Activated CD4-positive, alpha-beta T cell treated with anti-CD3 and anti-CD28 coated beads, Interleukin-2, Interleukin-4, amounts not matched to agents 100 ng/mL and 50 ng/mL, durations not matched to agents 16 hours and 8 hours (primary cell): ENCODE measurements around the gene ZIC4.

Source experiments
- DNase-seq: peaks from one replicate; pipeline ENCODE4 v3.0.0-alpha.2; 2020; ENCODE audit warnings: low spot score

Gene ZIC4

GRCh38 chr3:147406028-147406931 is at the start of gene ZIC4:
TSS of gene ZIC4 (minus strand) at chr3:147406543. CDS start at chr3:147402797, 3,746 bp downstream.
- DNase-seq: no peak

- no peak for DNase-seq
Measured at GRCh38 chr3:147449669-147450068, 43.3 kb upstream of the ZIC4 start.

- DNase-seq: no peak
Measured at GRCh38 chr3:147447224-147447623, 40.9 kb upstream of the ZIC4 start.

- DNase-seq: no peak
Measured at GRCh38 chr3:147431751-147432150, 25.4 kb upstream of the ZIC4 start.

GRCh38 chr3:147428754-147429153 is 22.4 kb upstream of the ZIC4 start:
- no peak for DNase-seq

GRCh38 chr3:147428326-147428725 is 22.0 kb upstream of the ZIC4 start:
- no peak for DNase-seq

DNA sequence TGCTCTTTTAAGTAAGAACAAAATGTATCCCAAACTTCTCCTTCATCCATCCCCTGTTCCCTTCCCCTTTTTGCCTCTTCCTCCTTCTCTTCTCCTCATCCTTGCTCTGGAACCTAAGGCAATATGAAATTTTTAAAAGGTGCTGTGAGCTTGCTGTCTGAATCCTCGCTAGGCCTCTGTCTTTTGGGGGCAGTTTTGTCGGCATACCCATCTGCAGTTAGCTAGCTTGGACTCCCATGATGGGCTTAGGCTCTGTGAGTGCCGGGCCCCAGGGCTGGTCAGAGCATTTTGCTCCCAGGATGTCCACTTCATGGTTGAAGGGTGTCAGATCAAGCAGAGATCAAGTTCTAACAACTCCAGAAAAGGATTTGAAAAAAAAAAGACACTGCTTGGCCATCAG is 21.4 kb upstream of the ZIC4 start:
- no peak for DNase-seq

DNA sequence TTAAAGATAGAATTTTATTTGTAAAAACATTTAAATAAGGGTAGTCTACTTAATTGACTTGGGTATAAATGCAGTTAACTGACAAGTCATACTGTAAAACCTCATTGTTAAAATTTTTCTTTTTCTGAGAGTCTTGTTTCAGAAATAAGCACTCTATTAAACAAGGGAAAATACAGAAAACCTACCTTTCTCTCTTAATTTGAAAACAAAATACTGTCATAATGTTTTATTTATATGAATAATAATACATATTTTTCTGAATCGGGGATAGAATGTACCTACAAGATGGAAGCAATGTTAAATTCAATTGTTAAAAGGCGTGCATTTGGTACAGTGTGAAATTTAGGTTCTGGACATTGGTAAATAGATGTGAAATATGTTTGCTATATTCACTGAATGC is 20.6 kb upstream of the ZIC4 start:
- DNase-seq: no peak

DNA sequence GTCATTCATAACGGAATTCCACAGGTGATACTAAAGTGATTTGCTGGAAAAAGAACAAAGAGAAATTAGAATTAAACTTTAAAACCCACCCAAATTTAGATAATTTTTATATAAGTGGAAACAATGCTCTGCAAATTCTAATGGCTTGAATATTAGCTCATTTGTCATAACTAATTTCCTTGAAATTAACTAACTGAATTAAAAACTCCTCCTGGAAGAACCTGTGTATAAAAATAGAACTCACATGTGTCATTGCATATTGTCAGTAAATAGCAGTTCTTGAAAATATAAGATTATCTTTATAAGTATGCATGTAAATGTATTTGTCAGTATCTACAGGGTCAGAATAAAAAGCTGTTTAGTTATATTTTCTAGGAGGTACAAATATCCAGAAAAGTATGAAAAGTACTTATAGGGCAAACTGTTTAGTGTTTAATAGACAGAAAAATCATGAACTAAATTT is 19.1 kb upstream of the ZIC4 start:
- no peak for DNase-seq

DNA sequence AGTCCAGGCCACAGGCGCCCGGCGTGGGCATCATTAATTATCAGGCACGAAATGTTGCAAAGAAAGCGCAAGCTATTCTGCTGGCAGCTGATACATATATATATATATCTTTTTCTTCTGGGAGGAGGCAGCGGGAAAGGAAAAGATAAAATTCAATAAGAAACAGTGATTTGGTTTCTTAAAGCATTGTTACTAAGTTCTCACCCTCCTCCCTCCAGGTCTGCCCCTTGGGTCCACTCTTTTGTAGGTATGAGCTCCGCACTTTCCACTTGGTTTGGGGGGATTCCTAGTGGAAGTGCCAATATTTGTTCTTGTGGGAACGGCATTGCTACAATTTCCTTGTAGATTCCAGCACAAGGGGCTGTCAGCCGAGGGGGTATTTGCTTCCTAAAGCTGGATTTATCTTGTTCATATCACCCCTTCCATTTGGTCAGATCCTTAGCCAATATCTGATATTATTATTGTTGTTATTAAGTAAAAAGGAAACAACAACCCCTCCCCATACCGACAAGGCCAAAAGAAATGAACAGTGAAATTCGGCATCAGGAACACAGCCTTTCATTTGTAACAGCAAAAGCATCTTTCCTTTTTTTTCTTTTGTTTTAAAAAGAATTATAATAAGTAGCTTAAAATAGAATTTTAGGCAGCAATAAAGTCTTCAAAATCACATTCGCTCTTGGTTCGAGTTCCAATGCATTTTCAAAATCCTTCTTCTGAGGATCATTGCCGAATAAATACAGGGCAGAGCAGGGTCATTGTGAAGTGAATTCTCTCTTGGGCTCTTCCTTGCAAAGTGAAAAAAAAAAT is 18.4 kb upstream of the ZIC4 start:
- no peak for DNase-seq

DNA sequence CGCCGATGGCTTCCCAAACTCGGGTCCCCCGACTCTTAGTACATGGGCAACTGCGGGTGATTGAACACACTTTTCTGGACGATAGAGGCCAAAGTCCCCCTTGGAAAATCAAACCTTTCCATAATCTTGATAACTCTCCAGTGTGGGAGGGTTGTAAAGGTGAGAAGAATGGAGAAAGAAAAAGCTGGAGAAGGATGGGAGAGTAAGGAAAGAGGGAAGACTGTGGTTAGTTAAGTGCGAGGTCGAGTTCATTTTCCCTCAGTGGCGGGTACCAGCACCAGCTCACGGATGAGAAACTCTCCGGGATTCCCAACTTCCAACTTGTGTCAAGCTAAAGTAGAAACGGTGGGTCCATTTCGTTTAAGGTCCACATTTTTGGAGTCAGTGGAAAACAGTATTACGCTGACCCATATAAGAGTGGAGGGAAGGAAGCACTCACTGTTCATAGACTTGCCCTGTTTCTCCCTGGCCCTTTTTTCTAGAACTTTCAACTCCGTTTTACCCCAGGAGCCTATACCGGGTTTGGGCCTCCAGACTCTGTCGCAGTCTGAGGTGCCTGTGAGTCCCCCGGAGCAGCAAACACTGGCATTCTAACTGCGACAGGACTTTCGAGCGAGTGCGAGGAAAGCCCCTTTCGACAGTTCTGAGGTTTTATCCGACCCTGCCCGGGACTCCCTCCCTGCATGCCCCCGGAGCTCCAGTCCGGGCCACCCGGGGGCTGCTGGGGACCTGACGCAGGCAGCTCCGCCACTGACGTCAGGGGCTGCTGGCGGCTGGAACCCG is 17.6 kb upstream of the ZIC4 start:
- DNase-seq: no peak

DNA sequence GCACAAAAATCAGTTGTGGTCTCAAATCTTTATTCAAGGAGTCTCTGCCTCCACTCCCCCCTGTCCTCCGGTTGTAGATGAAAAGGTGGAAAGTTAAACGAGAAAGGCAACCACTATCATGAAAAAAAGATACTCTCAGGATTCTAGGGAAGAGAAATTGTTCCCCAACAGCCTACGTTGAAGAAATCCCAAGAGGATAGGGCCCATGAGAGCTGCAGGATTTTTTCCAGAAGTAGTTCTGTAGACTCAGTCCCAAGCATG is 17.1 kb upstream of the ZIC4 start:
- DNase-seq: no peak

DNA sequence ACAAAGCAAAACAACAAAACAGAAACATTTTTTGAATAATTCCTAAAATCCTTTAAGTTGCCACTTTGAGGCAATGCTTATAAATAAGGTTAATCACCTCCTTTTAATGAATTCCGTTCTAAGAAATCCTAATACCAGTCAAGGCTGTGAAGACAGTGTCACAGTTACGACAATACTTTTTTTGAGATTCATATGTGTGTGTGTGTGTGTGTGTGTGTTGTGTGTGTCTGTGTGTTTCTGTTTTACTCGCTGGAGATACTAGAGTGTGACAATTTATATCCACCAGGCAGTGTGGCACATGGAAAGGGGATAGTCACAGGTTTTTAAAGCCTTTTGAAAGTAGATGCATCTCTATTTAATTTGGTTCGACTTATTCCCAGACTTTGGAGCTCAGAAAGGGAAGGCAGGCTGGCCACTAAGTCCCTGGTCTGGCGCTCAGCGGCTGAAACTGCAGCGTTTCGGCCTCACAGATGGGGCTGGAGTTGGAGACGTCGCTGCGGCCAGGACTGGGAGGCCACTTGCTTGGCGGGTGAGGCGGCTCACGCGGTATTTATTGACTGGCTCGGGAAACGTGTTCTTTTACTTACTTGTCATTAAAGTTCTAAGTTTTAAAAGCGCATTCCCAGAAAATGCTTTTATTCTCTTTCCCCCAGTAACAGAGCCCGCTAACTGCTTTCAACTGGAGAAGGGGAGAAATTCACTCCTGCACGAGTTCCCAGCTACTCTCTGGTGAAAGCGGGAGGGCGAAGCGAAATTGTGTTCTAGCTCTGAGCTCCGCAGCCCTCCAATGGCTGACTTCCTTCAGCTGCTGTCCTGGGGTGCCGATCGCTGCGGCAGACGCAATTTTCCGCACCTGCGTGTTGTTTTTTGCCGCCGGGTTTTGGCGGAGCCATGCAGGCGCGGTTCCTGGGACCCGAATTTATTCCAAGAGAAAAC is 16.5 kb upstream of the ZIC4 start:
- DNase-seq: no peak

DNA sequence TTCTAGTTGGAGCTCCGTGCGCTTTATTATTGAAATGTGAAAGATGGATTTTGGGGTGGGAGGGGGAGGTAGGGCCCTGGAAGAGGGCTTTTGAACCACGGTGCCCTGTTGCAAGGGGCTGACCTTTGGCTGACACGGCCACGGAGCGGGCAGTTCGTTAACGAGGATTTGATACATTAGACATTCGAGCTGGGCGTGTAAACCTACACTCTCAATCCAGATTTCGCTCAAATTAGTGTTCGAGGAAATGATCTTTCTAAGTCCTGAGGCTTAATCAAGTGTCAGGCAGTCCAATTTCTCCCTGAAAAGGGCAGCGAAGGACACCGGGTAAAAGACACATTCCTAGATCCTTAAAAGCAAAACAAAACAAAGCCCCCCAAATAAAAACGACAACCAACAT is 15.9 kb upstream of the ZIC4 start:
- DNase-seq: no peak

DNA sequence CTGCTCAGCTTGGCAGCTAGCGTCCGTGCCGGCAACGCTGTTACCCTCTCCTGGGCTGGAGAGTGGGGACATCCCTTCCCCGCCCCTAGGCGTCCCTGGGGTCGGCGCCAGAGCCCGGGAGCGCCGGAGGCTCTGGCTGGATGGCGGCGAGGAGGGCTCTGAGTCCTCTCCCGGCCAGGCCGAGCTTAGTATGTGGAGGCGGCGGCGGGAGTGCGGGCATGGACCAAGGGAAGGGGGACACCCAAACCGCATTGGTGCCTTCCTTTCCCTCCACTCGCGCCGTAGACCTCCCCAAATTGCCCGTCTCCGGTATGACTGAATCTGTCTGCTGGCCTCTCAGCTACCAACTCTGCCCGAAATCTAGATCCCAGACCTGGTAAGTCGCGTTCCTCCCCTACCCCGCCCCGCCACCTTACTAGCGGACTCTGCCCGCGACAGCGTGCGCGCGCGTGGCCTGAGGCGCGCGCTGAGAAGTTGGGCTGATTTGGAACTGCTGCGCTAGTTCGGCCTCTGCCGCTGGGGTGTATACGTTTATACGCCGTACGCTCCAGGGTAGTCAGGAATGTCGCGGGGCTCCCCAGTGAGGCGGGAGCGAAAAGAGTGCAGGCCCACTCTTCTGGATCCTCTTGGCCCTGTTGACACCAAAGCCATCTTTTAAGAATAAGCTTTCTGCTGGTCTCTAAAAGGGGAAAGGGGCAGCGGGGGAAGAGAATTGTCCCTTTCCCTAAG is 15.0 kb upstream of the ZIC4 start:
- DNase-seq: no peak

- no peak for DNase-seq
Measured at GRCh38 chr3:147420353-147421183, 14.2 kb upstream of the ZIC4 start.

DNA sequence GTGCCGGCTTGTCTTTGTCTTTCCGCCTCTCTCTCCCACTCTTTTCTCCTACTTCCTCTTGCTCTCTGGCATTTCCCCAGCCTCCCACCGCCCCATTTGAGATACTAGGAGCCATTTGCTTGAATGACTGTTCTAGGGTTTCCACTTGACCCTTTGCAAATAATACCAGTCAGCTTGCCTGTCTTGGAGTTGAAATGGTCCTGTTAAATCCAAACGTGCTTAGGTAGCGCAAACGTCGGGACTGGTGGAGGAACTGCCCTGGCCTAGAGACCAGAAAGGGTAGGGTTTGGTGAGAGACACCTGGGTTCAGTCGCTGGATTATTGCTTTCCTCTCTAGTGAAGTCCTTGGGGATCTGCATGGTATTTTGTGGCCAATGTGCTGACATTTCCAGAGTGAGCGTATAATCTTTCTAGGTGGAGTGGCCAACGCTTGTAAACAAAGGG is 13.5 kb upstream of the ZIC4 start:
- no peak for DNase-seq

GRCh38 chr3:147418808-147419701 is 12.7 kb upstream of the ZIC4 start:
- no peak for DNase-seq

DNA sequence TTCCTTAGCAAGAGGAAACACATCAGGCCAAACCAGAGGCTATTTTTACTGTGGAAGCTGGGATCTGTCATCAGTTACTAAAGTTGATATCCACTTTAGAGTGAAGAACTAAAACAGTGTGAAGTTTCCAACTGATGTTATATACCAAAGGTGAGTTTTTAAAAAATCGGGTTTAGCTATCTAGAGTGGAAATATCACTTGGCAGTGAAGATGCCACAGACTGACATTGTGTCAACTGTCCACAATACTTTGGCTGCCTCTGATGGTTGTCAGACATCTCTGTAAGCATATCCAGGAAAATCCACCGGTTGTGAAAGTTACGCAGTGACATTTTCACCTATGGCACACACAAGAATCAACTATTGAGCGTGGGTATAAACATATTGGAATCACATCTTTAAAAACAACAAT is 12.0 kb upstream of the ZIC4 start:
- DNase-seq: no peak
